ENCODE results near the gene EIF3K. TPM values are rescaled to one million over a fixed set of nuclear protein-coding genes. Genes with fewer than 3 reads are reported as not detected.

EIF3K gene
- total and polyA plus RNA-seq, 10 of the 15 experiments (the other 5 are each of a cell fraction or from before 2014, with no cell fraction given) = 330 to 927 (median 436) TPM

GRCh38 chr19:38580080-38580479 is 38.9 kb upstream of the EIF3K start (continued):
- TF ChIP-seq NFXL1 (IDR thresholded peaks at IDR 0.05; ENCODE audit: borderline replicate concordance) = no peak
- no peak for TF ChIP-seq SUZ12 (IDR thresholded peaks at IDR 0.05; ENCODE audit: unreplicated experiment)
- no peak for TF ChIP-seq CBX3 (IDR thresholded peaks at IDR 0.05; ENCODE audit: borderline replicate concordance, low read depth)
- no peak for TF ChIP-seq ZNF384 (IDR thresholded peaks at IDR 0.05; ENCODE audit: borderline replicate concordance, low read depth, low read length)
- TF ChIP-seq NRF1 (conservative IDR thresholded peaks at IDR 0.05; ENCODE audit: low read depth, low read length) = no peak
- TF ChIP-seq CHD1 (IDR thresholded peaks at IDR 0.05; ENCODE audit: low read depth, low read length) = no peak
- no peak for TF ChIP-seq E4F1 (IDR thresholded peaks at IDR 0.05; ENCODE audit: borderline replicate concordance, partially characterized antibody)
- TF ChIP-seq CUX1 (IDR thresholded peaks at IDR 0.05; ENCODE audit: insufficient replicate concordance, low read depth, low read length) = no peak
- TF ChIP-seq, protein P1, sequence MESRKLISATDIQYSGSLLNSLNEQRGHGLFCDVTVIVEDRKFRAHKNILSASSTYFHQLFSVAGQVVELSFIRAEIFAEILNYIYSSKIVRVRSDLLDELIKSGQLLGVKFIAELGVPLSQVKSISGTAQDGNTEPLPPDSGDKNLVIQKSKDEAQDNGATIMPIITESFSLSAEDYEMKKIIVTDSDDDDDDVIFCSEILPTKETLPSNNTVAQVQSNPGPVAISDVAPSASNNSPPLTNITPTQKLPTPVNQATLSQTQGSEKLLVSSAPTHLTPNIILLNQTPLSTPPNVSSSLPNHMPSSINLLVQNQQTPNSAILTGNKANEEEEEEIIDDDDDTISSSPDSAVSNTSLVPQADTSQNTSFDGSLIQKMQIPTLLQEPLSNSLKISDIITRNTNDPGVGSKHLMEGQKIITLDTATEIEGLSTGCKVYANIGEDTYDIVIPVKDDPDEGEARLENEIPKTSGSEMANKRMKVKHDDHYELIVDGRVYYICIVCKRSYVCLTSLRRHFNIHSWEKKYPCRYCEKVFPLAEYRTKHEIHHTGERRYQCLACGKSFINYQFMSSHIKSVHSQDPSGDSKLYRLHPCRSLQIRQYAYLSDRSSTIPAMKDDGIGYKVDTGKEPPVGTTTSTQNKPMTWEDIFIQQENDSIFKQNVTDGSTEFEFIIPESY (IDR thresholded peaks at IDR 0.05) = no peak
- no peak for TF ChIP-seq RAD21 (IDR thresholded peaks at IDR 0.05; ENCODE audit: insufficient read depth, low read depth, low read length)

All from GM12878 (cell line).